Embryonic facial prominence (tissue), 1 donor: ENCODE data around the gene PDCD1LG2.
"Not testable (repeated sequence)": the region's sequence is repeated elsewhere in the genome, so short reads cannot be mapped to it uniquely, and the experiment has no call there.

Experiments used
- DNase-seq: peaks from one replicate; pipeline ENCODE4 v3.0.0-alpha.2; 2016; ENCODE audit errors: extremely low spot score

The PDCD1LG2 gene

DNA sequence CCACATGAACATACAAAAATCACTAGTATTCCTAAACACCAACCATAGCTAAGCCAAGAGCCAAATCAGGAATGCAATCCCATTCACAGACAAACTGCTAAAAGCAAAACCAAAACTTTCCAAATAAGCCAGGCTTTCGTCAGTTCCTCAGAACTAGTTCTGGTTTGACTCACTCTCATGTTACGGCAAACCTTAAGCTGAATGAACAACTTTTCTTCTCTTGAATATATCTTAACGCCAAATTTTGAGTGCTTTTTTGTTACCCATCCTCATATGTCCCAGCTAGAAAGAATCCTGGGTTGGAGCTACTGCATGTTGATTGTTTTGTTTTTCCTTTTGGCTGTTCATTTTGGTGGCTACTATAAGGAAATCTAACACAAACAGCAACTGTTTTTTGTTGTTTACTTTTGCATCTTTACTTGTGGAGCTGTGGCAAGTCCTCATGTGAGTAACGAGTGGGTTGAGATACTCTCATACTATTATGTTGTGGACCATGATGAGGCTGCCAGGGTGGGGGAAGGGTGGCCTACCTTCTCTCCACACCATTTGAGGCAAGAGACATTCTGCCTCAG, at the start of gene PDCD1LG2:
Gene PDCD1LG2, plus strand, starts transcription at position 172 of the 572 bp plus-strand sequence. CDS start 12,016 bp downstream, outside the sequence.
- no peak for DNase-seq

DNA sequence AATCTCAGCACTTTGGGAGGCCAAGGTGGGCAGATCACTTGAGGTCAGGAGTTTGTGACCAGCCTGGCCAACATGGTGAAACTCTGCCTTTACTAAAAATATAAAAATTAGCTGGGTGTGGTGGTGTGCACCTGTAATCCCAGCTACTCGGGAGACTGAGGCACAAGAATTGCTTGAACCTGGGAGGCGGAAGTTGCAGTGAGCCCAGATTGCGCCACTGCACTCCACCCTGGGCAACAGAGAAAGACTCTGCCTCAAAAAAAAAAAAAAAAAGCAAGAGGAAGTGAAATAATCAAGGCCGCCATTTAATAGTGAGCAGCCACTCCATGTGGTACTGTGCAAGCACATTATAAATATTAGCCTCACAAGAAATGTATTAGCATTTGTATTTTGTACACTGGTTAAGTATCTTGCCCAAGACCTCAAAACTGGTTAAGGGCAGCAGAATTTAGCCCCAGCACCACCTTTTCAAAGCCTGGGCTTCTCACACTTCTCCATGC, 45.5 kb upstream of the PDCD1LG2 start:
- DNase-seq = not testable (repeated sequence)

DNA sequence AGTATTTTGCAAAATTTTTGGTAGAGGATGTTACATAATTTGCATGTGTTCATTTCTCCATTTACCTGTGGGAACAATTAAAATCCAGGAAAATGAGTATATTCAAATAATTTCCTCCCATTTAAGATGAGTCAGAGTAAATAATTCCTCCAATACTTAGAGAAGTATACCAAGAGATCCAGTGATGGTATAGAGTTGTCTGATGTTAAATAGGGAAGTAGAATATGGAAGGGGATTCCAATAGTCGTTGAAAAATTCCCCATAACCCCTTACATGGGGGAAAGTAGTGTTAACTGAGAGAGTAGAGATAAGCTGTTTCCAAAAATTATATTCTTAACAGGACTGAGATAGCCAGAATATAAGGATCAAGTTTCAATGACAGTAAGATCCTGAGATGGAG, 44.3 kb upstream of the PDCD1LG2 start:
- DNase-seq = no peak

DNA sequence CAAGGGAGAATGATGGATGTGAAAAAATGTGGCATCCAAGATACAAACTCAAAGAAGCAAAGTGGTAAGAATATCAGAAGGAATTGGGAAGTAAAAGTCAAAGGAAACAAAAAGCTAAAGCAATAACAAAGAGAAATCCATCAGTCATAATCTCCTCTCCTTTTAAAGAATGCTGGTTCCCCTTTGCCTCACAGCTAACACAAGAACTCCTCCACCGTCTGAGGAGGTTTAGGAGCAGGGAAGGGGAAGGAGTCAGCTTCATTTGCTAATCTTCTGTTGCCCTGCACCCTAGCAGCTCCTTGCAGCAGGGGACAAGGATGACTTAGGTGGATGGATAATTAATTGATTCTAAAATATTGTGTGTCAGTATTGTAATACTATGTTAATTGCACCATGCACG, 43.6 kb upstream of the PDCD1LG2 start:
- no peak for DNase-seq

DNA sequence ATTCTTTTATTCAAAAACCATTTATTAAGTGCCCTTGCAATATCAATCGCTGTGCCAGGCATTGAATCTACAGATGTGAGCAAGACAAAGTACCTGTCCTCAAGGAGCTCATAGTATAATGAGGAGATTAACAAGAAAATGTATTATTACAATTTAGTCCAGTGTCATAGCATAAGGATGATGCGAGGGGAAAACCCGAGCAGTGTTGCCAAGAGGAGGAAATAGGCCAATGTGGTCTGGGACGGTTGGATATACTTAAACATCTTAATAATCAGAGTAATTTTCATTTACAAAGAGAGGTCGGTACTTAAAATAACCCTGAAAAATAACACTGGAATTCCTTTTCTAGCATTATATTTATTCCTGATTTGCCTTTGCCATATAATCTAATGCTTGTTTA, 41.5 kb upstream of the PDCD1LG2 start:
- DNase-seq = no peak

DNA sequence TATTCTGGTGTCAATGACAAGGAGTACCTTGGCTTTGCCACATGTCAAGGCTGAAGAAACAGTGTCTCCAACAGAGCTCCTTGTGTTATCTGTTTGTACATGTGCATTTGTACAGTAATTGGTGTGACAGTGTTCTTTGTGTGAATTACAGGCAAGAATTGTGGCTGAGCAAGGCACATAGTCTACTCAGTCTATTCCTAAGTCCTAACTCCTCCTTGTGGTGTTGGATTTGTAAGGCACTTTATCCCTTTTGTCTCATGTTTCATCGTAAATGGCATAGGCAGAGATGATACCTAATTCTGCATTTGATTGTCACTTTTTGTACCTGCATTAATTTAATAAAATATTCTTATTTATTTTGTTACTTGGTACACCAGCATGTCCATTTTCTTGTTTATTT, 40.2 kb upstream of the PDCD1LG2 start:
- no peak for DNase-seq

DNA sequence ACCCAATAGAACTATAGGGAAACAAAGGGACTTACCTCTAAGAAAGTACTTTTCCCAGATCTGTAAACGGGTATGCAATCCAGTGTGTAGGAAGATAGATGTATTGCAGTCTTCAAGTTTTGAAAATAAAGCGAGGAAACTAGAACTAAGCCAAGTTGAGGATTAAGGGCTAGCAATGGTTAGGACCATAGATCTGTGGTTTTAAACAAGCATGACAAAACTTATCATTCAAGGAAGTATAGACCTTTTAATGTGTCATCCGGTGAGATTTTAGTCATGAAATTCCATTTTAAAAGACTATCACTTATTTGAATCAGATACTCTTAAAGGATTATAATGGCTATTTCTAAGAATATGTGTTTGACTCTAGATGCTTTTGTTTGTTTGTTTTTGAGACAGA, 39.5 kb upstream of the PDCD1LG2 start:
- DNase-seq = no peak

DNA sequence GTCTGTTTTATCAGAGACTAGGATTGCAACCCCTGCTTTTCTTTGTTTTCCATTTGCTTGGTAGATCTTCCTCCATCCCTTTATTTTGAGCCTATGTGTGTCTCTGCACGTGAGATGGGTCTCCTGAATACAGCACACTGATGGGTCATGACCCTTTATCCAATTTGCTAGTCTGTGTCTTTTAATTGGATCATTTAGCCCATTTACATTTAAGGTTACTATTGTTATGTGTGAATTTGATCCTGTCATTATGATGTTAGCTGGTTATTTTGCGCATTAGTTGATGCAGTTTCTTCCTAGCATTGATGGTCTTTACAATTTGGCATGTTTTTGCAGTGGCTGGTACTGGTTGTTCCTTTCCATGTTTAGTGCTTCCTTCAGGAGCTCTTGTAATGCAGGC, 34.7 kb upstream of the PDCD1LG2 start:
- DNase-seq = not testable (repeated sequence)

DNA sequence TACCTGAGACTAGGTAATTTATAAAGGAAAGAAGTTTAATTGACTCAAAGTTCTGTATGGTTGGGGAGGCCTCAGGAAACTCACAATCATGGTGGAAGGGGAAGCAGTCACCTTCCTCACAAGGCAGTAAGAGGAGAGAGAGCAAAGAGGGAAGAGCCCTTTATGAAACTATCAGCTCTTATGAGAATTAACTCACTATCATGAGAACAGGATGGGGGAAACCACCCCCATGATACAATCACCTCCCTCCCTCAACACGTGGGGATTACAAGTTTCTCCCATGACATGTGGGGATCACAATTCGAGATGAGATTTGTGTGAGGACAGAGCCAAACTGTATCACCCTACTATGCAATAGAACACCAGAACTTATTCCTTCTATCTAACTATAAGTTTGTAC, 32.1 kb upstream of the PDCD1LG2 start:
- DNase-seq = no peak

DNA sequence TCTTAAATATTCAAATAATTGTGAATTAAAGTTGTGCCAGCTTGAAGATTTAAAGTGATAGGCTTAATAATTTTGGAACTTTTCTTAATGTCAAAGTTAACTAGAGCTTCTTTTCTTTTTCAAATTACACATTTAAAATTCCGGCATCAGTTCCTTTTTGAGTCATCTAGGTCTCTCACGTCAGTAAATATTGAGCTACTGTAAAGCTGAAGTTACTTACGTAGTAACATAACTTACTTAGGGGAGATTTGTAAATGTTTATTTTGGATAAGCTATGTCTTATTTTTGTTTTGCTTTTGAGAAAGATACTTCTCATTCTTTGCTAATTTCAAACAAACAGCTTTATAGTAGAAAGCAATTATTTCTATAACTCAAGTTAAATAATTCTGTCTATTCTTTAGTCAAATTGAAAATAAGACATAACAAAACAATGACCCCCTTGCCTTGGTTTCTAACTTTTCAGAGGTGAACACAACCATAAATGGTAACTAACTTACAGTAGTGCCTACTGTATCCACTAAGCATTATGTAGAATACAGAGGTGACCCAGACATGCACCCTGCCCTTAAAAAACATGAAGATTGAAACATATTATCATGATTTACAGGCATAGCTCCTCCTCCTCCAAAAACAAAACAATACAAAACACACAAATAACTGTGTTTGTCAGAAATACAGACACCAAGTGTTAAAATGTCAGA, 30.2 kb upstream of the PDCD1LG2 start:
- DNase-seq = no peak

DNA sequence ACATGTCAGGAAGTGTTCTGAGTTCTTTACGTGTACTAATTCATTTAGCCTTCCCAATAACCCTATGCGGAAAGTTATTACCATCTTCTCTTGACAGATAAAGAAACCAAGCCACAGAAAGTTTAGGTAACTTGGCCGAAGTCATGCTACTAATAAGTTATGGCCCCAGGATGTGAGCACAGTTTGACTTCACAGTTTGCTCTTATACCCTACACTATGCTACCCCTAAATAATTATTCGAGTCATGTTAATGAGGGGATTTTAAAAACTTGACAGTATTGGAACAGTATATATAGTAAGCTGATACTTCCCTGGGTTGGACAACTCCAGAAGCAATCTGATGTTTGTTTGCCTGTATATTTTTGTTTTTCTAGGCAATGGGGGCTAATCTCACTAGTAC, 29.4 kb upstream of the PDCD1LG2 start:
- DNase-seq = no peak

DNA sequence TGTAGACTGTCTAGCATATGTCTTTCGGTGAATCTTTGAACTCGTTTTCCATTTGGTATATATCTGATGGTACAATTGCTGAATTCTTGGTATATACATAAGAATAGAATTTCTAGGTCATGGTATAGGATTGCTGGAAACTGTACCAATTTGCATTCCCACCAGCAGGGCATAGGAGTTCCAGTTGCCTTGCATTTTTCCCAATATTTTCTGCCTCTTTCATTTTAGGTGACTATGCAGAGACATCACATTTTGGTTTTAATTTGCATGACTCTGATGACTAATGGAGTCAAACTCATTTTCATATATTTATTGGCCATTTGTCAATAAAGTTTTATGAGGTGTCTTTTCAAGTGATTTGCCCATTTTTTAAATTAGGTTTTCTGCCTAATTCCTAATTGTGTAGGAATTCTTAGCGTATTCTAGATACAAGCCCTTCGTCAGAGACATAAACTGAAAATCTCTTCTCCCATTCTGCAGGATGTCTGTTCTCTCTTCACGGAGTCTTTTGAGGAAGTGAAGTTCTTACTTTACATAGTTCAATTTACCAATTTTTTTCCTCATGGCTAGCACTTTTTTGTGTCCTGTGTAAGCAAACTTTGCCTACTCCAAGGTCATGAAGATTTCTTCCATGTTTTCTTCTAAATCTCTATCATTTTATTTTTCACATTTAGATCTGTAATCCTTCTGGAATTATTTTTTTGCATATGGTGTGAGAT, 28.9 kb upstream of the PDCD1LG2 start:
- DNase-seq = no peak

DNA sequence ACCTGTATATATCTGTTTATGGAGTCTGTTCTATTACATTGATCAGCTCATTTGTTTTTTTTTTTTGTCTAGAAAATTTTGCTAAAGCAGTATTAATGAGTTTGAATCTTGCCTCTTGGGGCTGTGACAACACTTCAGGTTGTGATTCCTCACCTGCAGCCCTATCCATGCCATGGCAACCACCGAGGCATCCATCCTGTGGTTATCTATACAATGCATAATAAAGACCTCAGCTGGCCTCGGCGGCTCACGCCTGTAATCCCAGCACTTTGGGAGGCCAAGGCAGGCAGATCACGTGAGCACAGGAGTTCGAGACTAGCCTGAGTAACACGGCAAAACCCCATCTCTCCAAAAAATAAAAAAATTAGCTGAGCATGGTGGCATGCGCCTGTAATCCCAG, 28.1 kb upstream of the PDCD1LG2 start:
- DNase-seq = no peak

DNA sequence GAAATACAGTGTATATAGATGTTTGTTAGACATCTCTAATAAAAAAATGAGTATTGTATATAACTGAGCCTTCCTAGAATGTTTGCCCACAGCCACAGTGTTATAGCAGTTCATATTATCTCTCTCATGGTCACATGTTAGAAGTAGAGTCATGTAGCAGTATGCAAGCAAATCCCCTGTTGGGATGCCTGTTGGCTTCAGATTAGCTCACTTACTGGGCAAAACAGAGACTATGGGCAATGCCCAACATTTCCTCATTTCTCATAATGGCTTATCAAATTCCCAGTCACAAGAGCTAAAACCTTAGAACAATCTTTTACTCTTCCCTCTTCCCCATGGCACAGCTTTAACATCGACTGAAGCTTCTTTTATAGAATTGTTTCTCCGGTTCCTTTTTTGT, 27.0 kb upstream of the PDCD1LG2 start:
- DNase-seq = no peak

DNA sequence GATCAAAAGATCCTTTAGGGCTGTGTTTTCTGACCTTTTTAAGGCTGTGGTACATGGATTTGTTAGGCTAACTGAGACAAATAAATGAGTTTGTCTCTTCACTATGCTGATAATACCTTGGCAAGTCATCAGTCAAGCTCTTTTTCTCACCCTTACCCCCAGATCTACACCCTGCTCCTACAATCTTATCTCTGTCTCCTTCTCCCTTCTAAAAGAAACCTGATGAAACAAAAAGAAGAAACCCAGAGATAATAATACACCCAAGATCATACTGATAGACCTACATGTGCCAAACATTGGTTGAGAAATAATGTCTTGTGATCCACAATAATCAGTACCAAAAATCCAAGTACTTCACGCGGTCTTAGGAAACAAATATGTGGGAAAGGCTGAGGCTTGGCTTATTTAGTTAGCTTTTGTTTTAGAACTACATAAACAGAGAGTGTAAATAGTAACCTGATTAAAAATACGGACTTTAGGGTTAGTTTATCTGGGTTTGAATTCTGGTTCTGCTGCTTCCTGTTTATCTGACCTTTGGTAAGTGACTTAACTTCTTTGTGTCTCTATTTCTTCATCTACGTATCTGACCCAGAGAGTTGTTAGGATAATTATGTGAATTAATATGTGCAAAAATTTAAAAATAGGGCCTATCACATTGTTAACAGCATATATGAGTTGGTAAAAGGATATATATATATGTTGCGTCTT, 24.8 kb upstream of the PDCD1LG2 start:
- no peak for DNase-seq

DNA sequence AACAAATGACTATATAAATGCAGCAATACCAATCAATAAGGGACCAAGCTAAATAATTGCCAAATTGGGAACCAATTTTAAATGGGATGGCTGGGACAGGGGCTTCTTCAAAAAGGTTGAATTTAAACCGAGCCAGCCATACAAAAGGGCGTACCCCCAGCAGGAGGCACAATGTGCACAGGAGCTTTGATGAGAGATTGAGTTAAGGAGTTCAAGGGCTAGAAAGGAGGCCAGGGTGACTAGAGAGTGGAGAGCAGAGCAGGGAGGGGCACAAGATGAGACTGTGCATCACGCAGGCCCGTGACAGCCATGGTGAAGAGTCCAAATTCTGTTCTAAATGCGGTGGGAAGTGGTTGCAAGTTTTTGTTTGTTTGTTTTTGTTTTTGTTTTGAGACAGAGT, 23.3 kb upstream of the PDCD1LG2 start:
- DNase-seq = no peak

DNA sequence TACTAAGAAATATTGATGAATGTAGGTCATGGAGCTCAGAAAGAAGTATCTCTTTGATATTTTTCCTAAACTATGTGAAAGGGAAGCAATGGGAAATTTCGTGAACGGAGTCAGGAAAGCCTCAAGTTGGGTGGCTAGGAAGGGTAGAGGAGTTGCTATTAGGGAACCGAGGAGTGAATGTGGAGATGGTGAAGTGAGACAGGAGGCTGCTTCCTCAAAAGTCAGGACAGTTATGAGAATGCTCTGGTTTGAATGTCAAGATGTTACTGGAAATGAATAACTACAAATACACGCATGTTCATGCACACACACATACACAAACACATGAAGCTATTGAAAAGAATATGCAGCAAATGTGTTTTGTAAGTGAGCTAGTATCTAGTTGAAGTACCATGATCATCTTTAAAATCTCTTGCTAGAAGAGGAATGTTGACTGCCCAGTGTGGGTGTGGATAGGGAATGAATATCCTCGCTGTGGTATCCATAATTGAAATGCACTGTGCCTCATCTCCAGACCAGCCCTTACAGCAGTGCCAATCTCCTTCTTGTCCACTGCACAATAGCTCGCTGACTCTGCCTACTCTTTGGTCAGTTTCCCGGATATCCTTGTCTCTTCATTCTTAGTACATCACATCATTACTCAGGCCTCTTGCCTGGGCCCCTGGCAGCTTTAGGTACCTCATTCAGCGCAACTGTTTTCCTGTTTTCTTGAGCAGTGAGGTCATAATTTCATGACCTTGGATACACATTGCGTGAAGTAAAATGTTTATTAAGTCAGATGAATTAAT, 21.9 kb upstream of the PDCD1LG2 start:
- DNase-seq = no peak

DNA sequence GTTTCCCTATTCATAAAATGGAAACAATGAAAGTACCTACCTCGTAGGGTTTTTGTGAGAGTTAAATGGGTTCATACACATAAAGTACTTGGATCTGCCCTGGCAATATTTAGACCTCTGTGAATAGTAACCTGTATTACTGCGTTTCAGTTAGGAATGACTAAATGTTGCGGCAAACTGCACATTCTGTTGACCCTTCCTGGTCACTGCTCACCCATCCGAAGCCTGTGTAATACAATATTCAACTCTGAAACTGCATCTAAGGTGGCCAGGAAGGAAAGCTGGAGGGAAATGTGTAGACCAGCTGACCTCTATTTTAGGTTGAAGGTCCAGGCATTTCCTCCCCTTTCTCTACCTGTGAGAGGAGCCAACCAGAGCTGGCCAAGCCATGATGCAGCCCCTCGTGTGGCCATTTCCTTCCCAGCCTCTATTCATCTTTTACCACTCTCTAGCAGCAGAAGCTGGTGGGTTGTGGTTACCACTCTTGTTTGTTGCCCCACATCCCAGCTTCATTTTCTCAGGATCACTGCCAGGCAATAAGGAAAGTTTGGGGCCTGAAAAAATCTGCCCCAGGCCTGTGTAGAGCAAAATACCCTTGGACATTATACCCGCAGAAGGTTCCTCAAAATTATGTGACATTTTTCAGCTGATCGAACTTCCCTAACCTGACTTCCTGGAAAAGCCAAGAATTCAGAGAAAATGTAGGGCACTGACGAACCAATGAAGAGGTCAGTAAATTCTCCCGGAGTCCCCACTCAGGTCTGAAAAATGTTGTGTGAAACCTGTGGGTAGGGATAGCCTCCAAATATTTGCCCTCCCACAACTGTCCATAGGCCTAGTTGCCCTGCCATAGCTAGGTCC, 20.5 kb upstream of the PDCD1LG2 start:
- no peak for DNase-seq

DNA sequence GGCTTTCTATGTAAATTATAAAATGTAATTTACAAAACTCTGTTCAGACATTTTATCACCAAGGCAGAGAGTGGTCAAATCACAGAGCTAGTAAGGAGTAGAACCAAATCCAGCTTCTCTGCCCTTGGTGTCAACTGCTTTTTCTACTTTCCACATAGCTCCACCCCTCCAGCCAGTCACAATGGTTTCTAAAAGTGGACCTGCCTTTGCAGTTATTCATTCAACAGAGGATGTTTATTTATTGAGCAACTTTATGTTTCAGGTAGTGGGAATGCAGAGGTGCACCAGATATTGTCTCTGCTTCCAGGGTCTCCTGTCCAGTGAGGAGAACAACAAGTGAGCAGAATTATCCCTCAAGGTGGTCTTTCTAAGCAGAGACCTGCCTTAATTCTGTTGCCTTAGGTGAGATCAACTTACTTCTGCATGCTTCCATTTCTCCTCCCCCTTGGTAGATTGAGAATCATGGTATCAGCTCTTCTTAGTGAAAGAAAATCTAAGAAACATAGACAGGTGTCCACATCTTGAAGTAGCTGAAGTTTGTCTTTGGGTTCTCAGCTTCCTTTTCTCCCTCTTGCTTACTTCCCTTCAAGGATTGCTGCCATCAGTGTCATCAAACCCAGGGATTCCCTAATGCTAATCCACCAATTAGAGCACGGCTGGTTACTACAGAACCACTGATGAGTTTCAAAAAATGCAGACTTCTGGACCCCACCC, 17.2 kb upstream of the PDCD1LG2 start:
- no peak for DNase-seq
